Skeletal muscle tissue (tissue), 4 donors: ENCODE data around the gene TMEM109. TPM values are rescaled to one million over a fixed set of nuclear protein-coding genes. Genes with fewer than 3 reads are reported as not detected.
A peak's percentile ranks its signal among the peaks of the same experiment; 100 is the strongest.

Experiments
- H3K27ac ChIP-seq: one replicate; pipeline ENCODE4 v1.7.0; 2013; ENCODE audit warnings: mild to moderate bottlenecking, low read depth, low read length, inconsistent platforms
- H3K27me3 ChIP-seq, 3 donors: one replicate each; pipeline ENCODE4 v1.7.0; 2013; ENCODE audit warnings: low read length in 3 of 3; ENCODE audit not compliant: control insufficient read depth in 3 of 3, insufficient read depth in 3 of 3
- H3K36me3 ChIP-seq, 3 donors: one replicate each; pipeline ENCODE4 v1.7.0; 2013; ENCODE audit warnings: low read length in 3 of 3; ENCODE audit not compliant: control insufficient read depth in 3 of 3, insufficient read depth in 3 of 3
- H3K4me1 ChIP-seq, 3 donors: one replicate each; pipeline ENCODE4 v1.7.0; 2013; ENCODE audit warnings: low read length in 3 of 3, mild to moderate bottlenecking in 3 of 3; ENCODE audit not compliant: control insufficient read depth in 3 of 3, insufficient read depth in 3 of 3
- H3K4me3 ChIP-seq, 3 donors: one replicate each; pipeline ENCODE4 v1.7.0; 2013; ENCODE audit warnings: low read length in 3 of 3
- H3K9ac ChIP-seq, 3 donors: one replicate each; pipeline ENCODE4 v1.7.0; 2013; ENCODE audit warnings: low read length in 3 of 3, mild to moderate bottlenecking in 3 of 3, moderate library complexity in 2 of 3, low read depth in 1 of 3
- H3K9me3 ChIP-seq, 3 donors: one replicate each; pipeline ENCODE4 v1.7.0; 2013; ENCODE audit warnings: low read length in 3 of 3; ENCODE audit not compliant: control insufficient read depth in 3 of 3
- total RNA-seq: library from RNA; depleted of rRNA; stranded (reverse); fragments of >200 nt; gene quantifications from one replicate; pipeline ENCODE4 v1.2.3, GENCODE V29; 2014
- donor health status: Osteomylitis.

TMEM109 gene
- total RNA-seq, 1 donor from 2014 or later = 45.4 TPM

DNA sequence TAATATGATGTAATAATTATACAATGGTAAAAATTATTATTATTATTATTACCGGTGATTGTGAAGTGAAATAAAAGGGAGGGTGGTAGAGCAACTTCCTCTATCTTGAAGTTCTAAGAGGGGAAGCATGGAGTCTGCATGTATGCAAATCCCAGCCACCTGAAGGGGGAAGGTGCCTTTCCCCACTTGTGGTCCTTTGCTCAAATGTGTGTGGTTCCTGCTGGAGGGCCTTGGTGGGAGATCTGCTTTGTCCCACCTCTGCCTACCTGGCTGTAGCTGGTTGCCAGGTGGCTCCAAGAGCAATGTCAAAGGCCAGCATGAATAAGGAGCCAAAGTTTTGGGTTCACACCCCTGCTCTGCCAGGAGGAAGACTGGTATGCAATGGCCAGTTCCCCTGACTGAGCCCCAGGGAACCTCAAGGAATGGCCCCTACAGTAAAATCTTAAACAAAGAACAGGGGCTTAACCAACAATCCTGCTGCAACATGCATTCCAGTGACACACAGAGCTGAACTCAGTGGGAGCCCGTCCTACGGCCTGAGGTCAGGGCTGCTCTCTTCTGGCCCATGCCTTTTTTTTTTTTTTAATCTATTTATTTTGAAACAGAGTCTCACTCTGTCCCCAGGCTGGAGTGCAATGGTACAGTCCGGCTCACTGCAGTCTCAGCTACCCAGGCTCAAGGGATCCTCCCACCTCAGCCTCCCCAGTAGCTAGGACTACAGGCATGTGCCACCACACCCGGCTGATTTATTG lies 18.8 kb downstream of the TMEM109 start:
- Histone ChIP-seq H3K4me1 (peaks cover 0 to 11% (median 0%) of the 10 kb centered on the region in 3 donors), H3K36me3 (peaks cover 0 to 2% (median 0%) of the 10 kb centered on the region in 3 donors), H3K9ac (no peak overlapping the region), H3K9me3 (no peaks in the 10 kb centered on the region), H3K4me3 (no peak overlapping the region), H3K27me3 (peaks cover 0 to 10% (median under 1%) of the 10 kb centered on the region in 3 donors), H3K27ac (no peak overlapping the region)

DNA sequence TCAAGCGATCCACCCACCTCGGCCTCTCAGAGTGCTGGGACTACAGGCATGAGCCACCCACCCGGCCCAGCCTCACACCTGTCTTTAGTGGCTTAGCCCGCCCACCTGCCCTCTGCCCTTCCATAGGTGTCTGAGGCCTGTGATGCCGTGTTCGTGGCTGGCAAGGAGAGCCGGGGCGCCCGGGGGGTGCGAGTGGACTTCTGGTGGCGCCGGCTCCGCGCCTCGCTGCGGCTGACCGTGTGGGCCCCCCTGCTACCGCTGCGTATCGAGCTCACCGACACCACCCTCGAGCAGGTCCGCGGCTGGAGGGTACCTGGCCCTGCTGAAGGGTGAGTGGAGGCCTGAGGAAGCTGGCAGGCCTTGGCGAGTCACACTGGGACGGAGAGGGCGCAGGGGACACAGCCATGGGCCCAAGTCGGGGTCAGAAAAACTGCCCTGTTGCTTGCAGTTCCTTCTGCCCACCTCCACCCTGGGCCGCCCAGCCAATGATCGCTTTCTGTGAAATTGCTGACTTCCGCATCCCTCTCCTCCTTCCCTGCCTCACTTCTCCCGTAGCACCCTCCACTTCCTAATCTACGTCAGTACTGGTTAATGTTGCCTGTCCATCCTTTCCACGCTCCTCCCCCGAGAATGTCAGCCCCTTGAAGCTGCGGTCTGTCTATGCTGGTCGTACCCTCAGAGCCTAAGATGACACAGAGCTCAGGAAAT lies 19.6 kb downstream of the TMEM109 start:
- peaks cover 0 to 4% (median 0%) of the 10 kb centered on the region in 3 donors for H3K27me3 ChIP-seq
- H3K9me3 ChIP-seq = no peaks in the 10 kb centered on the region
- H3K27ac ChIP-seq = no peak overlapping the region
- peaks cover 0 to 2% (median 0%) of the 10 kb centered on the region in 3 donors for H3K36me3 ChIP-seq
- peaks cover 0 to 11% (median 0%) of the 10 kb centered on the region in 3 donors for H3K4me1 ChIP-seq
- no peak overlapping the region for H3K4me3 ChIP-seq
- no peak overlapping the region for H3K9ac ChIP-seq

GRCh38 chr11:60934124-60934789 lies 20.3 kb downstream of the TMEM109 start:
- peaks cover 0 to 3% (median 0%) of the 10 kb centered on the region in 3 donors for H3K27me3 ChIP-seq
- H3K36me3 ChIP-seq = peaks cover 0 to 6% (median 0%) of the 10 kb centered on the region in 3 donors
- H3K27ac ChIP-seq = no peak overlapping the region

GRCh38 chr11:60934790-60935605 lies 21.0 kb downstream of the TMEM109 start:
- Histone ChIP-seq H3K27ac (no peak overlapping the region), H3K36me3 (peaks cover 0 to 12% (median 0%) of the 10 kb centered on the region in 3 donors), H3K27me3 (peaks cover 0 to 3% (median 0%) of the 10 kb centered on the region in 3 donors), H3K9ac (no peak overlapping the region), H3K9me3 (no peaks in the 10 kb centered on the region), H3K4me1 (peaks cover 0 to 11% (median 0%) of the 10 kb centered on the region in 3 donors), H3K4me3 (no peak overlapping the region)

More at GRCh38 chr11:60934124-60934789, 20.3 kb downstream of the TMEM109 start:
- Histone ChIP-seq H3K9me3 (no peaks in the 10 kb centered on the region), H3K9ac (no peak overlapping the region), H3K4me1 (peaks cover 0 to 11% (median 0%) of the 10 kb centered on the region in 3 donors), H3K4me3 (no peak overlapping the region)

DNA sequence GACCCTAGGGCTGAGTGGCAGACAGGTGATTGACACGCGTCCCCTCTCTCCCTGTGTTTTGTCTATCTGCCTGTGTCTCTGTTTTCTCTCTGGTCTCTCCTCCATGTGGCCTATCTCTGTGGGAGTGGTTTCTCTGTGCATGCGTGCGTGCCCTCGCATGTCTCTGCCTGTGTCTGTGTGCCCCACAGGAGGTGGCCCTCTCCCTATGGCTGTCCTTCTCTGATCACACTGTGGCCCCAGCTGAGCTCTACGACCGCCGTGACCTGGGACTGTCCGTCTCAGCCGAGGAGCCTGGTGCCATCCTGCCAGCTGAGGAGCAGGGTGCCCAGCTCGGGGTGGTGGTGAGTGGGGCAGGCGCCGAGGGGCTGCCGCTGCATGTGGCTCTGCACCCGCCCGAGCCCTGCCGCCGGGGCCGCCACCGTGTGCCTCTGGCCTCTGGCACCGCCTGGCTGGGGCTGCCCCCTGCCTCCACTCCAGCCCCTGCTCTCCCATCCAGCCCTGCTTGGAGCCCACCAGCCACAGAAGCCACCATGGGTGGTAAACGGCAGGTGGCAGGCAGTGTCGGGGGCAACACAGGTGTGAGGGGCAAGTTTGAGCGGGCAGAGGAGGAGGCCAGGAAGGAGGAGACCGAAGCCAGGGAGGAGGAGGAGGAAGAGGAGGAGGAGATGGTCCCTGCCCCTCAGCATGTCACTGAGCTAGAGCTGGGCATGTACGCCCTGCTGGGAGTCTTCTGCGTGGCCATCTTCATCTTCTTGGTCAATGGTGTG lies 21.9 kb downstream of the TMEM109 start:
- H3K36me3 ChIP-seq = peaks cover 0 to 13% (median 0%) of the 10 kb centered on the region in 3 donors
- no peak overlapping the region for H3K27ac ChIP-seq
- H3K4me3 ChIP-seq = no peak overlapping the region
- no peaks in the 10 kb centered on the region for H3K27me3 ChIP-seq
- H3K9ac ChIP-seq = no peak overlapping the region
- H3K9me3 ChIP-seq = no peaks in the 10 kb centered on the region
- peaks cover 0 to 11% (median 0%) of the 10 kb centered on the region in 3 donors for H3K4me1 ChIP-seq

- Histone ChIP-seq H3K4me1 (peaks cover 0 to 11% (median 0%) of the 10 kb centered on the region in 3 donors), H3K27ac (peak overlapping the region; percentile 12), H3K27me3 (no peaks in the 10 kb centered on the region), H3K9me3 (no peaks in the 10 kb centered on the region), H3K4me3 (no peak overlapping the region), H3K36me3 (peaks cover 0 to 18% (median 0%) of the 10 kb centered on the region in 3 donors), H3K9ac (no peak overlapping the region)
These were observed 22.6 kb downstream of the TMEM109 start for GRCh38 chr11:60936467-60937143.

- Histone ChIP-seq H3K9me3 (no peaks in the 10 kb centered on the region), H3K27me3 (no peaks in the 10 kb centered on the region), H3K36me3 (peaks cover 0 to 21% (median 2%) of the 10 kb centered on the region in 3 donors), H3K27ac (peak overlapping the region; percentile 12), H3K9ac (no peak overlapping the region), H3K4me1 (peaks cover 0 to 11% (median 2%) of the 10 kb centered on the region in 3 donors), H3K4me3 (no peak overlapping the region)
These were observed 23.2 kb downstream of the TMEM109 start for GRCh38 chr11:60937144-60937527.

GRCh38 chr11:60937811-60938210 lies 23.9 kb downstream of the TMEM109 start:
- Histone ChIP-seq H3K4me1 (peaks cover 0 to 11% (median 7%) of the 10 kb centered on the region in 3 donors), H3K9ac (no peak overlapping the region), H3K4me3 (no peak overlapping the region), H3K27me3 (no peaks in the 10 kb centered on the region), H3K36me3 (peaks cover 0 to 28% (median 2%) of the 10 kb centered on the region in 3 donors), H3K27ac (no peak overlapping the region), H3K9me3 (no peaks in the 10 kb centered on the region)
